Activated CD8-positive, alpha-beta T cell treated with anti-CD3 and anti-CD28 coated beads for 36 hours (primary cell): ENCODE measurements around the gene RPS24. TPM values are rescaled to one million over a fixed set of nuclear protein-coding genes. Genes with fewer than 3 reads are reported as not detected.
"Not testable (repeated sequence)": the region's sequence is repeated elsewhere in the genome, so short reads cannot be mapped to it uniquely, and the experiment has no call there.

Experiments used
- ATAC-seq: fragments of 200-7000 bp; cut with Tn5 transposase; one replicate; pipeline ENCODE4 v1.10.0; 2021; ENCODE audit warnings: mild to moderate bottlenecking, moderate library complexity
- CTCF ChIA-PET: fragments of 350-600 bp; sonication (Branson Sonifier 250); formaldehyde crosslinking; loops from one replicate; lab custom pipeline; 2021; ENCODE audit warnings: antibody characterized with exemption; lab: Charles Lee
- POLR2A ChIA-PET: fragments of 350-600 bp; sonication (Branson Sonifier 250); formaldehyde crosslinking; loops from one replicate; lab custom pipeline; 2021; ENCODE audit warnings: antibody characterized with exemption; lab: Charles Lee
- DNase-seq: peaks from one replicate; pipeline ENCODE4 v3.0.0-alpha.2; 2020
- H3K27ac Mint-ChIP-seq: one replicate; pipeline ENCODE4 v1.8.0; 2021; ENCODE audit warnings: mild to moderate bottlenecking, mixed read lengths
- H3K27me3 Mint-ChIP-seq: one replicate; pipeline ENCODE4 v1.8.0; 2021; ENCODE audit warnings: mixed read lengths
- H3K36me3 Mint-ChIP-seq: one replicate; pipeline ENCODE4 v1.8.0; 2021; ENCODE audit warnings: low read depth, mixed read lengths
- H3K4me1 Mint-ChIP-seq: one replicate; pipeline ENCODE4 v1.8.0; 2021; ENCODE audit warnings: low read depth, mixed read lengths
- H3K4me3 Mint-ChIP-seq: one replicate; pipeline ENCODE4 v1.8.0; 2021; ENCODE audit warnings: mild to moderate bottlenecking, moderate library complexity, mixed read lengths
- H3K9me3 Mint-ChIP-seq: one replicate; pipeline ENCODE4 v1.8.0; 2021; ENCODE audit warnings: mixed read lengths
- intact Hi-C: fragments of 100-400 bp; cut with micrococcal nuclease; formaldehyde crosslinking; loops from one replicate; pipeline ENCODE4 v1.10.0; 2022
- total RNA-seq, 2 experiments: library from RNA; stranded (reverse); gene quantifications; one replicate each; pipeline ENCODE4 v1.2.3, GENCODE V29; 2021
- TF ChIP-seq, protein P1 (sequence below): fragments of 200-600 bp; IDR thresholded peaks from one replicate; pipeline ENCODE4 v1.8.0; 2022; ENCODE audit warnings: antibody characterized with exemption, mild to moderate bottlenecking

Gene RPS24
- total RNA-seq, 2 experiments from 2014 or later, result 2,061 to 2,067 TPM

DNA sequence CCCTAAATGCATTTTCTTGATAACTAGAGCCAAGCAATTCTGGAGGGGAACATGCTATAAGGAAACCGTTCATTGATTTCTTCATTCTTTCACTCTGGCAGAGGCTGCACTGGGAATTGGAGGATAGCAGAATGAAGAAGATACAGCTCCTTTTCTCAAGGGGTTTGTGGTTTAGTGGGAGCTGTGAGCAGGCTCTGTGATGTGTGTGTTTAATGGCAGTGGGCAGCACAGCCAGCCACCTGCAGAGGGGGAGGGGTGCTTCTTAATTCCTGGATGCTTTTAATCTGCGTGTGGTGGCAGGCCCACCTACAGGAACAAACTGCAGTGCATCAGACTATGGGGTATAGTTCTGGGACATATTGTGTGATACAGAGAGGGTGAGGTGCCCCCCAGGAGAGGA is 31.9 kb downstream of the RPS24 start:
- no peak for ATAC-seq

DNA sequence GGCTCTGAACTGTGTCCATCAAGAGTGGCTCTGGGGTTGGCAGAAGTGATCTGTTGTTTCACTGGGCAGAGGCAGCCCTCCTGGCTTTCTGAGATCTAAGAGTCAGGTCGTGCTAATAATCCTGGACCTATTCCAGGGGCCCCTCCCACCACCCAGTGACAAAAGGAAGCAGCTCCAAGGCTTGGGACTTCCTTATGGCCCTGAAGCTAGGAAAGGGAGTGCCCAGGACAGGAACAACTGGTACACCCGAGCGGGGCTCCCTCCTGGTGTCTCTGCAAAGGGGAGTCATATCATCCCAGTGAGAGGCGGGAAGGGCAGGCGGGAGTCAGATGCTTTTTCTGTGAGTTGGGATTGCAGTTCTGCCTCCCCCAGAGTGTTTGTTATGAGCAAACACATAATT is 32.3 kb downstream of the RPS24 start:
- Mint-ChIP-seq H3K36me3 (no peaks in the 10 kb centered on the region), H3K4me3 (no peak overlapping the region), H3K4me1 (peaks cover 25% of the 10 kb centered on the region), H3K9me3 (no peaks in the 10 kb centered on the region), H3K27me3 (no peaks in the 10 kb centered on the region), H3K27ac (no peak overlapping the region)
- TF ChIP-seq, protein P1, sequence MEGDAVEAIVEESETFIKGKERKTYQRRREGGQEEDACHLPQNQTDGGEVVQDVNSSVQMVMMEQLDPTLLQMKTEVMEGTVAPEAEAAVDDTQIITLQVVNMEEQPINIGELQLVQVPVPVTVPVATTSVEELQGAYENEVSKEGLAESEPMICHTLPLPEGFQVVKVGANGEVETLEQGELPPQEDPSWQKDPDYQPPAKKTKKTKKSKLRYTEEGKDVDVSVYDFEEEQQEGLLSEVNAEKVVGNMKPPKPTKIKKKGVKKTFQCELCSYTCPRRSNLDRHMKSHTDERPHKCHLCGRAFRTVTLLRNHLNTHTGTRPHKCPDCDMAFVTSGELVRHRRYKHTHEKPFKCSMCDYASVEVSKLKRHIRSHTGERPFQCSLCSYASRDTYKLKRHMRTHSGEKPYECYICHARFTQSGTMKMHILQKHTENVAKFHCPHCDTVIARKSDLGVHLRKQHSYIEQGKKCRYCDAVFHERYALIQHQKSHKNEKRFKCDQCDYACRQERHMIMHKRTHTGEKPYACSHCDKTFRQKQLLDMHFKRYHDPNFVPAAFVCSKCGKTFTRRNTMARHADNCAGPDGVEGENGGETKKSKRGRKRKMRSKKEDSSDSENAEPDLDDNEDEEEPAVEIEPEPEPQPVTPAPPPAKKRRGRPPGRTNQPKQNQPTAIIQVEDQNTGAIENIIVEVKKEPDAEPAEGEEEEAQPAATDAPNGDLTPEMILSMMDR, result no peak
- ATAC-seq (no peak), DNase-seq (no peak)
- ChIA-PET POLR2A (no interaction called here), CTCF (no interaction called here)
- intact Hi-C loops, result no loop called here

More for the DNA sequence above, 31.9 kb downstream of the RPS24 start:
- TF ChIP-seq, protein P1, result no peak
- Mint-ChIP-seq H3K4me3 (no peak overlapping the region), H3K27ac (no peak overlapping the region), H3K36me3 (no peaks in the 10 kb centered on the region), H3K9me3 (no peaks in the 10 kb centered on the region), H3K27me3 (no peaks in the 10 kb centered on the region), H3K4me1 (peaks cover 25% of the 10 kb centered on the region)
- intact Hi-C loops, result no loop called here
- ChIA-PET POLR2A (no interaction called here), CTCF (no interaction called here)
- no peak for DNase-seq

DNA sequence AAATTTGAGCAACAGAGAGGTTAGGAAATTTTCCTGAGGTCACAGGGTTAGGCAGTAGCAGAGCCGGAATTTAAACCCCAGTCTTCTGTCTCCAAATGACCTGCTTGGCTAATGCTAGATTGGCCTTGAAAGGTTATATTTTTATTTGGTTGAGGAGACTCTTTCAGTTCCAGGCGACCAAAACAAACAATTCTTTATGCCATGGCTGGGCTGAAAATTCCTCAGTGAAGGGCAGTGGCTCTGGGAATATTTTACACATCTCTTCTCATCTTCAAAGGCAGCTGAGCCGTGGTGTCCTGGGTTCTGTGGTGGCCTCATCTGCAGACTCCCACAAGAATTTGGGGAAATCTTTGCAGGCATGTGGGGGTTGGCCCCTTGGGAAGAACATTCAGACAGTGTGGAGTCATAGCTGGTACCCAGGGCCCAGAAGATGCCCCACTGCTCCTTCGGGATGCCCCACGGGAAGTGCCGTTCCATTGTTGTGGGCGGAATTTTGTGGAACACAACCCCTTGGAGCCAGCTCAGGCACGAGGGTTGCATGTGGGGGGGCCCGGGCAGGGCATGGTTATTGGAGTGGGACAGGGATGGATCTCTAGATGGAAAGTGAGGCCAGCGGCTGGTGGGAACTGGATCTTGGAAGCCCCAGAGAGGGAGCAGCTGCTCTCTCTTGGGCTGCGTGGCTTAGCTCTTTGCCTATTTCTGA is 33.2 kb downstream of the RPS24 start:
- DNase-seq (no peak), ATAC-seq (no peak)
- ChIA-PET CTCF (no interaction called here), POLR2A (no interaction called here)
- intact Hi-C loops, result no loop called here
- TF ChIP-seq, protein P1, result no peak
- Mint-ChIP-seq H3K27ac (no peak overlapping the region), H3K36me3 (no peaks in the 10 kb centered on the region), H3K4me1 (peaks cover 19% of the 10 kb centered on the region), H3K4me3 (no peak overlapping the region), H3K27me3 (no peaks in the 10 kb centered on the region), H3K9me3 (no peaks in the 10 kb centered on the region)

DNA sequence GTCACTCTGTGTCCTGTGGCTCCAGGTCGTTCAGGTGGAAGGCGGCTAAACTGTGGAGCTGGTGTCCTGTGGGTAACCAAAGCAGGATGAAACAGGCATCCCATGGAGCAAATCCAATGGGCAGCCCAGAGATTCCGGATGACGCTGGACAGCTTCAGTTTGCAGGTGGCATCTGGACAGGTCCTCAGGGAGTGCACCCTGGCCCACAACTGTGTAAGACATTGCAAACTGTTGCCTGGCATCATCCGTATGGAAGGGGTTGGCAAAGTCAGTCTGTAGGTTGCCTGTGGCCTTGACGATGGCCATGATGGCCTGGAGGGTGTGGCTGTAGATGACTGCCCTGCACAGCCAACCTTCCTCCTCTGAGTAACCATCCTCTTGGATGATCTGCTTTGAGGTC is 35.5 kb downstream of the RPS24 start:
- DNase-seq (no peak), ATAC-seq (no peak)
- Mint-ChIP-seq H3K27ac (no peak overlapping the region), H3K4me1 (peaks cover 3% of the 10 kb centered on the region), H3K9me3 (peaks cover under 1% of the 10 kb centered on the region), H3K36me3 (peaks cover under 1% of the 10 kb centered on the region), H3K4me3 (no peak overlapping the region), H3K27me3 (no peaks in the 10 kb centered on the region)
- TF ChIP-seq, protein P1, result no peak
- intact Hi-C loops, result no loop called here
- POLR2A ChIA-PET, result no interaction called here
- CTCF ChIA-PET, result interaction anchor here (1.9 kb wide), 1 partner anchor 22 kb away, joined by 5 read pairs; no protein-coding TSS in a partner anchor

DNA sequence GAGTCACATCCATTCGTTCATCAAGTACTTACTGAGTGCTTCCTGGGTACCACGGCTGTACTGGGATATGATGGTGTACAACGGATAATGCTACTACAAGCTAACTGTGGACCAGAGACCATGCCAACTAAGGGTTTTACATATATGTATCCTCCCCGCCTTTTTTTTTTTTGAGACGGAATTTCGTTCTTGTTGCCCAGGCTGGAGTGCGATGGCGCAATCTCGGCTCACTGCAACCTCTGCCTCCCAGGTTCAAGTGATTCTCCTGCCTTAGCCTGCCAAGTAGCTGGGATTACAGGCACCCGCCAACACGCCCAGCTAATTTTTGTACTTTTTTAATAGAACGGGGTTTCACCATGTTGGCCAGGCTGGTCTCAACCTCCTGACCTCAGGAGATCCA is 36.4 kb downstream of the RPS24 start:
- H3K27me3 Mint-ChIP-seq, POLR2A ChIA-PET, ATAC-seq, H3K36me3 Mint-ChIP-seq, H3K9me3 Mint-ChIP-seq, intact Hi-C loops, DNase-seq, H3K4me1 Mint-ChIP-seq, H3K4me3 Mint-ChIP-seq, H3K27ac Mint-ChIP-seq: not testable (repeated sequence)
- CTCF ChIA-PET, result interaction anchor here (1.9 kb wide), 1 partner anchor 23 kb away, joined by 5 read pairs; no protein-coding TSS in a partner anchor
